HFF-Myc (cell line): ENCODE measurements around the gene CLN6.

Experiments
- DNase-seq: peaks from one replicate; pipeline ENCODE4 v3.0.0-alpha.2; 2011; ENCODE audit warnings: low read depth; ENCODE audit errors: extremely low read depth
- H3K4me3 ChIP-seq: replicated peaks from 2 replicates; pipeline ENCODE4 v1.5.1; 2011; ENCODE audit warnings: low read depth, mild to moderate bottlenecking, control low read depth, low read length
- CTCF ChIP-seq: IDR thresholded peaks from 2 replicates; pipeline ENCODE4 v1.5.1; 2012; ENCODE audit warnings: mild to moderate bottlenecking, low read depth, low read length, control low read depth; ENCODE audit errors: missing control alignments

CLN6 gene

DNA sequence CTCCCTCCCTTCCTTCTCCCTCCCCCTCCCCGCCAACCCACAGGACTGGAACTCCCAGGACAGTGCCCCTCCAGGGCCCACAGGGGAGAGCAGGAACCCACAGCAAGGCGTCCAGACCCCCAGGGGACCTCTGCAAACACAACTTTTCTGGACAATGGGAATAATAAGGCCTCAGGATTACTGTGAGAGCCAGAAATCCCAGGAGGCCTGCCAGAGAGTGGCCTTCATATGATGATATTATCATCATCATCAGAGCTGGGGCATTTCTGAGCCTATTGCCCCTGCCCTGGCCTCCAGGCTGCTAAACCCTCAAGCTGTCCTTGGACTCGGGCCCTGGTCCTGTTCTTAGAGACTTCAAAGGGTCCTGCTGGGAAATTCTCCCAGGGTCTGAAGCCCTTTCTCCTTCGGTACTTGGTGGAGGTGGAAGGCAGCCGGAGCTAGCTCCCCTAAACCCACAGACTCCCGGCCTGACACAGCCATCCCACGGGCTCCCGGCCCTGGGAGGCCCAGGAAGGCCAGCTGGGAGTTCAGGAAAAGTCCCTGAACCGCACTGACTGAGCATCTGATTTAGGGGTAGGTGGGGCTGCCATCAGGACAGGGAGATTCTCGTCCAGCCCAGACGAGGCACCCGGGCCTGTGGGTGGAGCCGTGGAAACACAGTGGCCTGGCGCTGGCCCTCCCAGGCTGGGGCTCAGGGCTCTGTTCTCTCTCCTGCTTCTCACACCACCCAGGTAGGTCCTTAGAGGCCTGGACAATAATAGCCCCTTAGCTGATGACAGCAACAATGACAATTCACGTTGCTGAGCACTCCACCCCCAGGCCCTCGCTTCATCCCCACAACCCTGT is 29.3 kb downstream of the CLN6 start:
- no peak for TF ChIP-seq CTCF
- DNase-seq = no peak
- H3K4me3 ChIP-seq = no peak overlapping the region

- no peak for TF ChIP-seq CTCF
- H3K4me3 ChIP-seq = no peak overlapping the region
- DNase-seq = no peak
Measured at GRCh38 chr15:68199340-68199739, 30.2 kb downstream of the CLN6 start.

- no peak for DNase-seq
- TF ChIP-seq CTCF = no peak
- H3K4me3 ChIP-seq = no peak overlapping the region
Measured at GRCh38 chr15:68197661-68198437, 31.7 kb downstream of the CLN6 start.

- no peak overlapping the region for H3K4me3 ChIP-seq
- TF ChIP-seq CTCF = no peak
- no peak for DNase-seq
Measured at GRCh38 chr15:68197170-68197492, 32.4 kb downstream of the CLN6 start.

DNA sequence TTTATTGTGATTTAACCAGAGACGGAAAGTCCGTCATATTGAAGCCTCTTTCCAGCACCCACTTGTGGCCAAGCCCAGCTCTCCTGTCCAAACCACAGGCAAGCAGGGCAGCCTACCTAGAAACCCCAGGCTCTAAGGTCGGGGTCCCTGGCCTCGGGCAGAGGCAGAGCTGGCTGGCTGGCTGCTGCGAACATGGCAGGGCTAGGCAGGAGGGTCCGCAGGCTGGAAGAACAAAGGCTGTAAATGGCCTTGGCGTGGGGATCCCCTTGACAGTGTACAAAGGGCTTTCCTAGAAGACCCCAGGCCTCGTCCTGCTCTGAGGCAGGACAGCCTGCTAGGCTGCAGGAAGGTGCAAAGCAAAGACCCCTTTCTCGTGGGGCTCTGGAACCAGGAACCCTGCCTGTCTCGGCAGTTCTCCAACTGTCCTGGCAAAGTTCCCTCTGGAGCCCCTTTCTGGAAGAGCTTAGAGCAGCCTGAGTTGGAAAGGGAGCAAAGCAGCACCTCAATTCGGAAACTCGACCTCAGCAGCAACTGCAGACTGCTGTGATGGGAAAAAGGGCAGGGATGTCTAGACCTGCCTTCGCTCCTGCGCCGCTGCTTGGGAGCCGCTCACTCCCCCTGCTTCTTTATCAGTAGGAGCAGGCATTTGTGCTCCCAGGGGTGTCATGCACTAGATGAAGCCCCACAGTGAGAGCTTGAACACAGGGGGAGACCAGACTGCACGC is 32.9 kb downstream of the CLN6 start:
- DNase-seq = no peak
- TF ChIP-seq CTCF = no peak
- H3K4me3 ChIP-seq = no peak overlapping the region

DNA sequence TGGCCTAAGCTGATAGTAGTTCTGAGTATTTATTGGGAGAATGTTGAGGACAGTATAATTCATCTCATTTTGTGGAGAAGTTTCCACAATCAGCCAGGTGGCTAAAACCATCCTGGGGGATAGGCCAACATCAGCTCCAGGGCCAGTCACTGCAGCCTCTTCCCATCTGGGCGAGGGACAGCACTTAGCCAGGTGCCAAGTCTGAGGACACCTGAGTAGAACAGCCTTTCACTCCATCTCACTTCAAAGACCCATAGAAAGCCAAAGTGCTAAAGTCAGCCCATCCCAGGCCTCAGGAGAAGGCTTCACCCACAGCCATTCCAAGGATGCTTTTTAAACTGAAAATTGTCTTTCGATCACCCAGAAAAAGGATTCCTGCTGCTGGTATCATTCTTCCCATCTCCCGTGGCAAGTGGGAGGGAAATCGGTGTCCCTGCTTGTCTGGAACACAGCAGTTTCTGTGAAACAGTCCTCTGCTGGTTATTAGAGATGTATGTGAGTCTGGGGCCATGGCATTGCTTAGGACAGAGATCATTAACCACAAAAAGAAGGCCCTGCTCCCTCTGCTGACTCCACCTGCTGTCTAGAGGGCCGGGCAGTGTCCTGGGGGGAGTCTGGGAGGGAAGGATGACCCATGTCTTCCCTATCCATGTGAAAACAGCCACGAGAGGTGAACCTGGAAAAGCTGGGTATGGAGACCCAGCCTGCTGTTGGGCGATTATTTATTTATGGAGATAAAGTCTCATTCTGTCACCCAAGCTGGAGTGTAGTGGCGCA is 34.0 kb downstream of the CLN6 start:
- no peak overlapping the region for H3K4me3 ChIP-seq
- DNase-seq = no peak
- no peak for TF ChIP-seq CTCF
